ENCODE results near the gene ZNF423.

The ZNF423 gene

DNA sequence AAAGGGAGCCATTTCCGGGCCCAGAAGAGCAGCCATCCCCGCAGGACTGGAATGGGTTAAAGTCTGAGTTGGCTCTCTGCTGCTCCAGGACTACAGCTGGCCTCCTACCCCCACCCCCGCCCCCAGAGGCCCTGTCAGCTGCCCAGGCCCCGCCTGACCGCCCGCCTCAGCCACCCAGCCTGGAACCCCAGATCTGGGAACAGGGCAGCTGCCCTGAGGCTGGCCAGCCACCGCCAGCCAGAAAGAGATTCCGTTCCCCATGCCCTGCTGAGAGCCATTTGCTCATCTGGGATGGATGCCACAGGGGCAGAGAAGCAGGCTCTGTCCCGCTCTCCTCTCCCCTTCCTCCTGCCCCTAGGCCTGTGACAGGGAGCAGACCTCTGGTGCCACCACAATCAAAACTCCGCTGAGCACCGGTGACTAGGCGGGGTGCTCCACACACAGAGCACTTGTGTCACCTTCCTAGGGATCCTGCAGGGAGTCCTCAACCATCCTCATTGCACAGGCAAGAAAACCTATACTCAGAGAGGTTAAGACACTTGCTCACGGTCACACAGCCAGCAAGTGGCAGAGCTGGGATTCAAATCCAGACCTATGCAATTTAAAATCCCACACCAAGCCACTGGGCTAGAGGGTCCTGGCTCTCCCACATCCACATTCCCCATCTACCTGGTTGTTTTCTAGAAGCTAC is 44.1 kb downstream of the ZNF423 start:
- Mint-ChIP-seq H3K9me3 (no peaks in the 10 kb centered on the region), H3K4me1 (no peaks in the 10 kb centered on the region), H3K27ac (no peak overlapping the region), H3K36me3 (no peaks in the 10 kb centered on the region), H3K27me3 (no peaks in the 10 kb centered on the region), H3K4me3 (no peak overlapping the region)
- no peak for ATAC-seq (ENCODE audit: low read depth)
- DNase-seq (ENCODE audit: low spot score in 2 of 2): no peak

DNA sequence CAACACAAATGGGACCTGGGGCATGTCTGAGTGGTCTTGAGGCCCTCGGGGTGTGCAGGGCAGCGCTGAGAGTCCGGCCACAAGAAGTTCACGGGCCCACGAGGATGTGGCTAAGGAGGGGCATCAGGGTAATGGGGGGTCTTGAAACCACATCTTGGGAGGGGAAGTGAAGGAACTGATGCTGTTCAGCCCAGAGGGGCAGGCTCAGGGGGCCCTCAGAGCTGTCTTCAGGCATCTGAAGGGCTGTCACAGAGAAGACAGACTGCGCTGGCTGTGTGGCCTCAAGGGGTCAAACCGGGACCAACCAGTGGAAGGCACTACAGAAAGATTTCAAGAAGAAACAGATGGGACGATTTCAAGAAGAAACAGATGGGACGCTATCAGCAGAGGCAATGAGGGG is 45.1 kb downstream of the ZNF423 start:
- DNase-seq (ENCODE audit: low spot score in 2 of 2) (no peak), ATAC-seq (ENCODE audit: low read depth) (no peak)
- no peak overlapping the region for H3K27ac Mint-ChIP-seq
- no peak overlapping the region for H3K4me3 Mint-ChIP-seq
- H3K36me3 Mint-ChIP-seq: no peaks in the 10 kb centered on the region
- H3K27me3 Mint-ChIP-seq: no peaks in the 10 kb centered on the region
- no peaks in the 10 kb centered on the region for H3K4me1 Mint-ChIP-seq
- H3K9me3 Mint-ChIP-seq: no peaks in the 10 kb centered on the region

DNA sequence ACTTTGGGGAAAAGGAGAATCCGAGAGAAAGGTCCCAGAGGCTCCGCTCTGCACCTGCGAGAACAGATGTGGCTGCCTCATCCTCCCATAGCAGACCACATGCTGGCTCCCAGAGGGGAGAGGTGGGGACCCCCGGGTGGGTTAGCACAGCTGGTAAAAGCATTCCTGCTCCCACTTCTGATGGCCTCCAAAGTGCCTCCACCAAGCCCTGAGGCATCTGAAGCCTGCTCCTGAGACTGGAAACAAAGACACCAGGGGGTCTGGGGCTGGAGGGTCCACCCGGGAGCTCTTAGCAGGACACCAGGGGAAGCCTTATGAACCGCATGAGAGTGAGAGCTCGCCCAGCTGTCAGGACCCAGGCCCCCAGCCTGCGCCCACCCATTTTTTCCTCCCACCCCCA is 46.4 kb downstream of the ZNF423 start:
- H3K4me1 Mint-ChIP-seq: no peaks in the 10 kb centered on the region
- no peaks in the 10 kb centered on the region for H3K36me3 Mint-ChIP-seq
- H3K27me3 Mint-ChIP-seq: peaks cover 2% of the 10 kb centered on the region
- H3K4me3 Mint-ChIP-seq: no peak overlapping the region
- no peak for DNase-seq (ENCODE audit: low spot score in 2 of 2)
- ATAC-seq (ENCODE audit: low read depth): no peak
- H3K27ac Mint-ChIP-seq: no peak overlapping the region
- H3K9me3 Mint-ChIP-seq: no peaks in the 10 kb centered on the region

GRCh38 chr16:49809062-49809461 is 46.9 kb downstream of the ZNF423 start:
- Mint-ChIP-seq H3K27me3 (peaks cover 2% of the 10 kb centered on the region), H3K4me1 (no peaks in the 10 kb centered on the region), H3K27ac (no peak overlapping the region), H3K4me3 (no peak overlapping the region), H3K36me3 (no peaks in the 10 kb centered on the region), H3K9me3 (no peaks in the 10 kb centered on the region)
- ATAC-seq (ENCODE audit: low read depth): no peak
- no peak for DNase-seq (ENCODE audit: low spot score in 2 of 2)

DNA sequence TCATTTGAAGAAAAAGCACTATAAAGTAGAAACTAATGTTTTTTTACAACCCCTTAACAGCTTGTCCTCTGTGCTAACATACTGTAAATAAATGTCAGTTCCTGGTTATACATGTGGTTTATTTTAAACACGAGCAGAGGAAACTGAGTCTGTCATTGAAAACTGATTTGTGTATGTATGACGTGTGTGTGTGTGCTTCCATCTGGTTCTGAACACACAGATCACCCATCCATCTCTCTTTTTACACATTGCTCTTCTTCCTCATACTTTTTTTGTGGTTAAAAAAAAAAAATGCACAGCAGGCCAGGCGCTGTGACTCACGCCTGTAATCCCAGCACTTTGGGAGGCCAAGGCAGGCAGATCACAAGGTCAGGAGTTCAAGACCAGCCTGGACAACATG is 49.5 kb downstream of the ZNF423 start:
- ATAC-seq (ENCODE audit: low read depth): no peak
- Mint-ChIP-seq H3K27ac (no peak overlapping the region), H3K9me3 (no peaks in the 10 kb centered on the region), H3K4me3 (no peak overlapping the region), H3K4me1 (no peaks in the 10 kb centered on the region), H3K36me3 (no peaks in the 10 kb centered on the region), H3K27me3 (peaks cover 2% of the 10 kb centered on the region)
- DNase-seq (ENCODE audit: low spot score in 2 of 2): no peak

GRCh38 chr16:49801290-49801689 is 54.6 kb downstream of the ZNF423 start:
- DNase-seq (ENCODE audit: low spot score in 2 of 2): no peak
- Mint-ChIP-seq H3K27ac (no peak overlapping the region), H3K9me3 (no peaks in the 10 kb centered on the region), H3K36me3 (no peaks in the 10 kb centered on the region), H3K4me3 (no peak overlapping the region), H3K4me1 (no peaks in the 10 kb centered on the region), H3K27me3 (peaks cover 2% of the 10 kb centered on the region)
- no peak for ATAC-seq (ENCODE audit: low read depth)

- Mint-ChIP-seq H3K4me3 (no peak overlapping the region), H3K36me3 (no peaks in the 10 kb centered on the region), H3K27me3 (peaks cover 2% of the 10 kb centered on the region), H3K27ac (no peak overlapping the region), H3K4me1 (no peaks in the 10 kb centered on the region), H3K9me3 (no peaks in the 10 kb centered on the region)
- no peak for ATAC-seq (ENCODE audit: low read depth)
- no peak for DNase-seq (ENCODE audit: low spot score in 2 of 2)
Measured at GRCh38 chr16:49800876-49801275, 55.0 kb downstream of the ZNF423 start.

GRCh38 chr16:49800441-49800840 is 55.5 kb downstream of the ZNF423 start:
- Mint-ChIP-seq H3K27ac (no peak overlapping the region), H3K9me3 (no peaks in the 10 kb centered on the region)
- no peak for DNase-seq (ENCODE audit: low spot score in 2 of 2)

DNA sequence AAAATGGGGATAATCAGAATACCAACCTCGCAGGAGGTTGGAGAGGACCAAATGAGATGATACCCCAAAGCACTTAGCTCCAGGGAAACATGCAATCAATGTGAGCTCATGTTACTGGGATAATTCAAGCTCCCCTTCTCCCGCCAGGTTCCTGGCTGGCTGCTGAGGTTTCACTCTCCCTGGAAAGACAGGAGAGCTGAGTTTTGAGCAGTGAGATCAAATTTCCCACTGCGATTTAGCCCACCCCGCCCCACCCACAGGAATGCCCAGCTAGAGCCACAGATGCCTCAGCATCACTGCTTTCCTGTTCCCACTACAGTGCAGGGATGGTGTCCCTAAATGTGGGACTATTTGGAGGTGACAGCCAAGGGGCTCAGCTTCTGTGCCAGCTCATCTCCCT is 56.7 kb downstream of the ZNF423 start:
- H3K4me1 Mint-ChIP-seq: no peaks in the 10 kb centered on the region
- DNase-seq (ENCODE audit: low spot score in 2 of 2) (no peak), ATAC-seq (ENCODE audit: low read depth) (no peak)
- peaks cover 2% of the 10 kb centered on the region for H3K9me3 Mint-ChIP-seq
- no peaks in the 10 kb centered on the region for H3K36me3 Mint-ChIP-seq
- no peak overlapping the region for H3K27ac Mint-ChIP-seq
- no peak overlapping the region for H3K4me3 Mint-ChIP-seq
- H3K27me3 Mint-ChIP-seq: peaks cover 5% of the 10 kb centered on the region

More at GRCh38 chr16:49800441-49800840, 55.5 kb downstream of the ZNF423 start:
- Mint-ChIP-seq H3K4me3 (no peak overlapping the region), H3K36me3 (no peaks in the 10 kb centered on the region), H3K27me3 (peaks cover 2% of the 10 kb centered on the region), H3K4me1 (no peaks in the 10 kb centered on the region)
- no peak for ATAC-seq (ENCODE audit: low read depth)

- H3K9me3 Mint-ChIP-seq: peaks cover 2% of the 10 kb centered on the region
- H3K36me3 Mint-ChIP-seq: no peaks in the 10 kb centered on the region
- no peak overlapping the region for H3K27ac Mint-ChIP-seq
- peaks cover 8% of the 10 kb centered on the region for H3K27me3 Mint-ChIP-seq
- ATAC-seq (ENCODE audit: low read depth) (no peak), DNase-seq (ENCODE audit: low spot score in 2 of 2) (no peak)
- H3K4me3 Mint-ChIP-seq: no peak overlapping the region
- H3K4me1 Mint-ChIP-seq: no peaks in the 10 kb centered on the region
Measured at GRCh38 chr16:49795513-49795912, 60.4 kb downstream of the ZNF423 start.

DNA sequence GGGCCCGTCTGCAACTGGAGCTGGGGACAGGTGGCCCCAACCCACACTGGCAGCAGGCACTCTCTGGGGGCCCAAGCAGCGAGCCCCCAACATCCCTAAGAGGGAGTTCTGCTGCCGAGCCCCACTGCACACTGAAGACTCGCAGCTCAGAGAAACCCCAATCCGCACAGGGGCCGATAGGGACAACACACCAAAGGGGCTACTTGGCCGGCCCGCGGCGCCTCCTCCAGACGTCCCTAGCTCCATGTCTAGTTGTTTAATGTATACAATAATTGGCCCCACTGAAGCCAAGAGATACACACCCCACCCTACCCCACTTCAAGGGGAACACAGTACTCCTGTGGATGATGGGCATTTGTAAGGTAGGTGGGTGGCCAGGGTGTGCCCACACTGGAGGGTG is 62.7 kb downstream of the ZNF423 start:
- no peaks in the 10 kb centered on the region for H3K36me3 Mint-ChIP-seq
- H3K27me3 Mint-ChIP-seq: peaks cover 8% of the 10 kb centered on the region
- no peak overlapping the region for H3K27ac Mint-ChIP-seq
- DNase-seq (ENCODE audit: low spot score in 2 of 2) (no peak), ATAC-seq (ENCODE audit: low read depth) (no peak)
- H3K9me3 Mint-ChIP-seq: peaks cover 2% of the 10 kb centered on the region
- H3K4me1 Mint-ChIP-seq: no peaks in the 10 kb centered on the region
- H3K4me3 Mint-ChIP-seq: no peak overlapping the region

DNA sequence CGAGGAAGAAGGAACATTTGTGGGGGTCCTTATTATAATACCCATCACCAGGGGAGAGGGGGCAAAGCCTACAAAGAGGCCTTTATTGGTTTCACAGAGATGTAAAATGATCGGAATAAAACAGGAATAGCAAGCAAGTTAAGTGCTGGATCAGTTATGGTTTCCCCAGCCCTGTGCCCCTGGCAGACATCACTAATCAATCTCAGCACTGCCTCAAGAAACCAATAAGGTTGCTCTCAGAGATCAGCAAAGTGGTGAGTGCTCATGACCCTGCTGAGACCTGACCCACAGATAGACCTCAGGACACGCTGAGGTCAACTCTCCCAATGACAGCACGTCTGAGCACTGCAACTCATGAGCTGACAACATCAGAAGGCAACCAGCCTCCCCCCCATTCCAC is 66.3 kb downstream of the ZNF423 start:
- DNase-seq (ENCODE audit: low spot score in 2 of 2) (no peak), ATAC-seq (ENCODE audit: low read depth) (no peak)
- H3K4me3 Mint-ChIP-seq: no peak overlapping the region
- no peak overlapping the region for H3K27ac Mint-ChIP-seq
- peaks cover 2% of the 10 kb centered on the region for H3K9me3 Mint-ChIP-seq
- H3K27me3 Mint-ChIP-seq: peaks cover 9% of the 10 kb centered on the region
- H3K4me1 Mint-ChIP-seq: no peaks in the 10 kb centered on the region
- H3K36me3 Mint-ChIP-seq: no peaks in the 10 kb centered on the region

- Mint-ChIP-seq H3K27me3 (peaks cover 4% of the 10 kb centered on the region), H3K4me3 (no peak overlapping the region), H3K9me3 (no peaks in the 10 kb centered on the region), H3K36me3 (no peaks in the 10 kb centered on the region), H3K27ac (no peak overlapping the region), H3K4me1 (no peaks in the 10 kb centered on the region)
- ATAC-seq (ENCODE audit: low read depth): no peak
- no peak for DNase-seq (ENCODE audit: low spot score in 2 of 2)
Measured at GRCh38 chr16:49788986-49789385, 66.9 kb downstream of the ZNF423 start.

DNA sequence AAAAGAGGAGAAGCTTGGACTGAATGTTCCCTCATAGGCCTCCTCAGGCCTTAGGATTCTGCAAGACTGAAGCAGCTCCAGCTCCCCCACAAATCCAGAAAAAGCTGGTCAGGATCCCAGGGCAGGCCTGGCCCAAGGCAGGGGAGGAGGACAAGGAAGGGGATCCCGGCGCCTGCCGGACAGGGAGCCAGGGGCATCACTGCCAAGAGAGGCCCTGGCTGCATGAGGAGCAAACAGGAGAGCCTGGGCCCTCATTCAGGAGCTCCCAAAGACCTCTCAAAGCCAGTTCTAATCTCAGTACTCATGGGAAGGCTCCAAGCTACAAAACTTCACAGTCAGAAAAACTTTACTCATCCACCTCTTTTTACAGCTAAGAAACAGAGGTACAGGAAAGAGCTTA is 67.3 kb downstream of the ZNF423 start:
- Mint-ChIP-seq H3K4me1 (no peaks in the 10 kb centered on the region), H3K36me3 (no peaks in the 10 kb centered on the region), H3K27ac (no peak overlapping the region), H3K9me3 (no peaks in the 10 kb centered on the region), H3K27me3 (peaks cover 4% of the 10 kb centered on the region), H3K4me3 (no peak overlapping the region)
- no peak for DNase-seq (ENCODE audit: low spot score in 2 of 2)
- no peak for ATAC-seq (ENCODE audit: low read depth)

GRCh38 chr16:49786926-49787557 is 68.9 kb downstream of the ZNF423 start:
- Mint-ChIP-seq H3K4me3 (no peak overlapping the region), H3K36me3 (no peaks in the 10 kb centered on the region), H3K27ac (no peak overlapping the region), H3K9me3 (peaks cover 1% of the 10 kb centered on the region), H3K27me3 (peaks cover 1% of the 10 kb centered on the region), H3K4me1 (no peaks in the 10 kb centered on the region)
- ATAC-seq (ENCODE audit: low read depth) (no peak), DNase-seq (ENCODE audit: low spot score in 2 of 2) (no peak)

Measured in memory B cell (primary cell).